HepG2 (cell line): ENCODE data around the gene BCAS3.

Experiments
- CTCF ChIP-seq: sonication (generic); formaldehyde crosslinking; IDR thresholded peaks from 2 replicates; pipeline ENCODE4 v1.5.0; 2020; ENCODE audit warnings: mild to moderate bottlenecking, missing genetic modification reagents, moderate library complexity
- EZH2 ChIP-seq: conservative IDR thresholded peaks from 2 replicates; pipeline ENCODE4 v1.6.1; 2012; ENCODE audit warnings: mild to moderate bottlenecking, low read depth, low read length, moderate library complexity
- HHEX ChIP-seq: IDR thresholded peaks from 2 replicates; pipeline ENCODE4 v1.6.1; 2016; ENCODE audit warnings: control low read depth
- JUND ChIP-seq: sonication (generic); formaldehyde crosslinking; IDR thresholded peaks from 2 replicates; pipeline ENCODE4 v1.8.0; 2022; ENCODE audit warnings: mild to moderate bottlenecking, missing genetic modification reagents
- NAIF1 ChIP-seq: sonication (generic); formaldehyde crosslinking; IDR thresholded peaks from 2 replicates; pipeline ENCODE4 v1.5.0; 2020; ENCODE audit warnings: mild to moderate bottlenecking, missing genetic modification reagents, borderline replicate concordance
- NONO ChIP-seq, 2 experiments: fragments of 450-650 bp in 1 of 2; sonication (generic) in 1 of 2; formaldehyde crosslinking in 1 of 2; IDR thresholded peaks in 1 of 2; conservative IDR thresholded peaks in 1 of 2; 2 replicates each; pipeline versions ENCODE4 v1.6.1 to v1.8.0; 2017 to 2022; ENCODE audit warnings: mild to moderate bottlenecking in 1 of 2, missing genetic modification reagents in 1 of 2, moderate library complexity in 1 of 2
- PATZ1 ChIP-seq: sonication (generic); formaldehyde crosslinking; IDR thresholded peaks from 2 replicates; pipeline ENCODE4 v1.4.0; 2020; ENCODE audit warnings: missing genetic modification reagents
- RARG ChIP-seq: sonication (generic); formaldehyde crosslinking; IDR thresholded peaks from 2 replicates; pipeline ENCODE4 v1.4.0; 2020; ENCODE audit warnings: low read depth, mild to moderate bottlenecking, missing genetic modification reagents
- SSRP1 ChIP-seq: IDR thresholded peaks from 2 replicates; pipeline ENCODE4 v1.6.1; 2016; ENCODE audit warnings: control low read depth
- ZBTB44 ChIP-seq: sonication (generic); formaldehyde crosslinking; IDR thresholded peaks from 2 replicates; pipeline ENCODE4 v1.4.0; 2020; ENCODE audit warnings: missing genetic modification reagents
- ZFP36 ChIP-seq: fragments of 150-350 bp; IDR thresholded peaks from 2 replicates; pipeline ENCODE4 v1.6.1; 2018; ENCODE audit warnings: borderline replicate concordance, low read length, low read depth; ENCODE audit not compliant: partially characterized antibody
- ZNF264 ChIP-seq: sonication (generic); formaldehyde crosslinking; IDR thresholded peaks from 2 replicates; pipeline ENCODE4 v1.4.0; 2020; ENCODE audit warnings: missing genetic modification reagents
- ZNF646 ChIP-seq: sonication (generic); formaldehyde crosslinking; IDR thresholded peaks from 2 replicates; pipeline ENCODE4 v1.9.0; 2021; ENCODE audit warnings: mild to moderate bottlenecking, missing genetic modification reagents

- TF ChIP-seq NONO (IDR thresholded peaks at IDR 0.05) (no peak), NONO (CRISPR knock-in tag; conservative IDR thresholded peaks at IDR 0.05) (no peak), CTCF (CRISPR knock-in tag) (no peak), PATZ1 (CRISPR knock-in tag) (no peak), NAIF1 (CRISPR knock-in tag) (no peak), ZNF646 (no peak), ZBTB44 (CRISPR knock-in tag) (no peak), EZH2 (no peak), SSRP1 (CRISPR knock-in tag) (no peak), RARG (CRISPR knock-in tag) (no peak), HHEX (CRISPR knock-in tag) (no peak), ZFP36 (no peak), JUND (CRISPR knock-in tag) (no peak), ZNF264 (CRISPR knock-in tag) (no peak)
Measured at GRCh38 chr17:60695960-60696359, 18.3 kb downstream of the BCAS3 start.
